ENCODE data around the gene MYCBPAP.
A peak's percentile ranks its signal among the peaks of the same experiment; 100 is the strongest.

The MYCBPAP gene

DNA sequence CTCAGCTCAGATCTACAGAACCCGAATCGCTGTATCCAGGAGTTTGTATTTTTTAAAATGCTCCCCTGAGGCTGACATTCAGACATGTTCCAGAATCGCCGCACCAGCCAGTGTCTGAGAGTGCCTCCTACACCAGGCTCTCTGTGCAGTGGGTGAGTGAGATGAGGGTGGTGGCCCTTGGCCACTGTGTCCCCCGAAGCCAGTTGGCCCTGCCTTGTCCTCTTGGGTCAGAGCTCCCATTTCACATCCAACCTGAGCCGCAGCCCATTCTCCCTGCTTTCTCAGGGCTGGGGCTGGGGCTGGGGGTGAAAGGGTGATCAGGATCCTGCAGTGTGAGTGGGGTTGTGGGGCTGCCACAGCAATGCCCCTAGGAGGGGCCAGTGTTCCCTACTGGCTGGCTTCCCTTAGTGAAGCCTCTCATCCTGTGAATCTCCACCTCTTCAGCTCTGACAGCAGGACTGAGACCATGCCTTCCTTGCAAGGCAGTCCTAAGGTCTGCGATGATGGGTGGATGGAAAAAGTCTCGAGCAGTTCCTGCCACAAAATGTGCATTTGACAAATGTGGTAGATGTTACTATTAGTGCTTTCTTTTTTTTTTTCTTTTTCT lies 12.9 kb upstream of the MYCBPAP start:
- Histone ChIP-seq H3K9ac (ENCODE audit: low read length) (no peak overlapping the region), H3K36me3 (ENCODE audit: control insufficient read depth, insufficient read depth, low read length, severe bottlenecking) (no peaks in the 10 kb centered on the region), H3K9me3 (ENCODE audit: control insufficient read depth, low read length) (no peaks in the 10 kb centered on the region), H3K4me1 (ENCODE audit: control insufficient read depth, insufficient read depth, low read length) (peaks cover 14% of the 10 kb centered on the region), H3K4me3 (ENCODE audit: low read length) (no peak overlapping the region), H3K27me3 (replicated peaks; ENCODE audit: control insufficient read depth, insufficient read depth, low read length) (no peaks in the 10 kb centered on the region)
- DNase-seq (ENCODE audit: low read depth): no peak

DNA sequence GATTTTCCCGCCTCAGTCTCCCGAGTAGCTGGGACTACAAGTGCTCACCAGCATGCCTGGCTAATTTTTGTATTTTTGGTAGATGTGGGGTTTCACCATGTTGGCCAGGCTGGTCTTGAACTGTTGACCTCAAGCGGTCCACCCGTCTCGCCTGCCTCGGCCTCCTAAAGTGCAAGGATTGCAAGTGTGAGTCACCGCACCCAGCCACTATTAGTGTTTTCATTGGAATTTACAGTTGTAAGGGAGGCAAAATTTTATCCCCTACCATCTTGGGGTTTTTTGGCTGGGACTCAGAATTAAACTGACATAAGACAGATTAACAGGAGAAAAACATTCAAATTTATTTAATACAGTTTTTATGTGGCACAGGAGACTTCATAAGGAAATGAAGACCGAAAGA lies 12.3 kb upstream of the MYCBPAP start:
- H3K27me3 ChIP-seq (replicated peaks; ENCODE audit: control insufficient read depth, insufficient read depth, low read length): no peaks in the 10 kb centered on the region
- H3K9me3 ChIP-seq (ENCODE audit: control insufficient read depth, low read length): no peaks in the 10 kb centered on the region
- peaks cover 14% of the 10 kb centered on the region for H3K4me1 ChIP-seq (ENCODE audit: control insufficient read depth, insufficient read depth, low read length)
- H3K4me3 ChIP-seq (ENCODE audit: low read length): no peak overlapping the region
- no peaks in the 10 kb centered on the region for H3K36me3 ChIP-seq (ENCODE audit: control insufficient read depth, insufficient read depth, low read length, severe bottlenecking)
- no peak overlapping the region for H3K9ac ChIP-seq (ENCODE audit: low read length)
- DNase-seq (ENCODE audit: low read depth): no peak

DNA sequence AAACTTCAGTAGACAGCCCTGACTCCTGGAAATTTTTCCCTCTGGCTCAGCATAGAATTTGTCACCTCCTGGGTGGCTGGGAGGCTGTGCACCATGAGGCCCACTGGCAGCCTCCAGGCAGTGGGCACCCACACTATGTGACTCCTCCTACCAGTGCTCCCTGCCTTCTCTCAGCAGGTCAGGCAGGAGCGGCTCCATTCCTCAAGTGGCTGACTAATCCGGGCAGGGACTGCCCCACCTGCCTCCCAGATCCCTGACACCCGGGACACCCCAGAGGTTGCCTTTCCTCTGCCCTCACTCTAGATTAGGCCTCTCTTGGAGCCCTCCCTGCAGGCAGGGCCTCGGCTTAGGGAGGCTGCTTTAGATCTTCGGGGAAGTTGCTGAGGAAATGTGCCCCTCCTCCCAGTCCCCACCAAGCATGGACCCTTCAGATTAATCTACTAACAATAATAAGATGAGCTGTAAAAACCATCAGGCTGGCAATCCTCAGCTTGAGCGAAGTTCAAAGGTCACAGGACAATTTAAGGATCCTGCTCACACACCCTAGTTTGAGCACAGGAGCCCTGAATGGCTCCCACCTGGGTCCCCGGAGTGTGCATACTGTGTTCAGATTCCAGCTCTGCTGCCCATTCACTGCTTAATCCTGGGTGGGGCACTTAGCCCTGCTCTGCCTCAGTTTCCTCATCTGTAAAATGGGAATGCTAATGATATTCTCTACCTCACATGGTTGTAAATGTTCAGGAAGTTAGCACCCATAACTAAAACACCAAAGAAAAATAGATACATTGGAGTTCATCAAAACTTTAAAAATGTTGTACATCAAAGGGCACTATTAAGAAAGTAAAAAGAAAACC lies 10.0 kb upstream of the MYCBPAP start:
- Histone ChIP-seq H3K27me3 (replicated peaks; ENCODE audit: control insufficient read depth, insufficient read depth, low read length) (no peaks in the 10 kb centered on the region), H3K4me1 (ENCODE audit: control insufficient read depth, insufficient read depth, low read length) (no peaks in the 10 kb centered on the region), H3K9ac (ENCODE audit: low read length) (no peak overlapping the region), H3K9me3 (ENCODE audit: control insufficient read depth, low read length) (no peaks in the 10 kb centered on the region), H3K4me3 (ENCODE audit: low read length) (no peak overlapping the region), H3K36me3 (ENCODE audit: control insufficient read depth, insufficient read depth, low read length, severe bottlenecking) (no peaks in the 10 kb centered on the region)
- no peak for DNase-seq (ENCODE audit: low read depth)

DNA sequence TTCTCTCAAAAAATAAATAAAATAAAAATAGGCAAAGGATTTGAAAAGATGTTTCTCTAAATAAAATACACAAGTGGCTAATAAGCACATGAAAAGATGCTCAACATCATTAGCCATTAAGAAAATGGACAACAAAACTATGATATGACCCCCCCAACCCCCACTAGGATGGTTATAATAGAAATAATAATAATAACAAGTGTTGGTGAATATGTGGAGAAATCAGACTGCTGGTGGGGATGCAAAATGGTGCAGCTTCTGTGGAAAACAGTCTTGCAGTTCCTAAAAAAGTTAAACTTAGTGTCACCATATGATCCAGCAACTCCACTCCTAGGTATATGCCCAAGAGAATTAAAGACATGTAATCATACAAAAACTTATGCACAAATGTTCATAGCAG lies 9.0 kb upstream of the MYCBPAP start:
- Histone ChIP-seq H3K4me1 (ENCODE audit: control insufficient read depth, insufficient read depth, low read length) (no peaks in the 10 kb centered on the region), H3K9me3 (ENCODE audit: control insufficient read depth, low read length) (no peaks in the 10 kb centered on the region), H3K9ac (ENCODE audit: low read length) (no peak overlapping the region), H3K27me3 (replicated peaks; ENCODE audit: control insufficient read depth, insufficient read depth, low read length) (no peaks in the 10 kb centered on the region), H3K36me3 (ENCODE audit: control insufficient read depth, insufficient read depth, low read length, severe bottlenecking) (no peaks in the 10 kb centered on the region), H3K4me3 (ENCODE audit: low read length) (no peak overlapping the region)
- no peak for DNase-seq (ENCODE audit: low read depth)

DNA sequence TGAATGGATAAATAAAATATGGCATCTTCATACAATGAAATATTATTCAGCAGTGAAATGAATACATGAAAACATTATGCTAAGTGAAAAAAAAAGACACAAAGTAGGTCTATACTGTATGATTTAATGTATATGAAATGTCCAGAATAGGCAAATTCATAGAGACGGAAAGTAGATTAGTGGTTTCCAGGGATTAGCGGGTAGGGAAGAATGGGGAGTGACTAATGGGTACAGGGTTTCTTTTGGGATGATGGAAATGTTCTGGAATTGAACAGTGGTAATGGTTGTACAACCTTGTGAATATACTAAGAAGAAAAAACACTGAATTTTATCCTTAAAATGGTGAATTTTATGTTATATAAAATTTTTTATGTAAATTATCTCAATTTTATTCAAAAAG lies 8.5 kb upstream of the MYCBPAP start:
- H3K27me3 ChIP-seq (replicated peaks; ENCODE audit: control insufficient read depth, insufficient read depth, low read length): no peaks in the 10 kb centered on the region
- H3K9me3 ChIP-seq (ENCODE audit: control insufficient read depth, low read length): no peaks in the 10 kb centered on the region
- DNase-seq (ENCODE audit: low read depth): no peak
- no peaks in the 10 kb centered on the region for H3K4me1 ChIP-seq (ENCODE audit: control insufficient read depth, insufficient read depth, low read length)
- no peak overlapping the region for H3K4me3 ChIP-seq (ENCODE audit: low read length)
- H3K36me3 ChIP-seq (ENCODE audit: control insufficient read depth, insufficient read depth, low read length, severe bottlenecking): no peaks in the 10 kb centered on the region
- no peak overlapping the region for H3K9ac ChIP-seq (ENCODE audit: low read length)

DNA sequence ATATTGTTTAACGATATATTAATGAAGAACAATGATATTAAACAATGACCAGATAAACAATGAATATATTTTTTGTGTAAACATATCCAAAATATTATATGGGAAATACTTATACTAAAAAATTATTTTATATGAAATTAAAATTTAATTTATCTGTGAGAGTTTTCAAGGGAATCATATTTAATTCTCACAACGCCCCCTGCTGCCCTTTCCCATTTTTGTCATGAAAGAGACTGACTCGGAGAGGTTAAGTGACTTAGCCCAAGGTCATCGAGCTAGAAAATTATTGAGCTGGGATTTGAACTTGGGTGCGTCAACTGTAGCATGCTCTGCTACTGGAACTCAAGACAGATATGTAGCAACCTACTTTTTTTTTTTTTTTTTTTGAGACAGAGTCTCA lies 7.2 kb upstream of the MYCBPAP start:
- DNase-seq (ENCODE audit: low read depth): peak; percentile 67
- Histone ChIP-seq H3K9me3 (ENCODE audit: control insufficient read depth, low read length) (no peaks in the 10 kb centered on the region), H3K4me3 (ENCODE audit: low read length) (no peak overlapping the region), H3K27me3 (replicated peaks; ENCODE audit: control insufficient read depth, insufficient read depth, low read length) (no peaks in the 10 kb centered on the region), H3K4me1 (ENCODE audit: control insufficient read depth, insufficient read depth, low read length) (no peaks in the 10 kb centered on the region), H3K9ac (ENCODE audit: low read length) (no peak overlapping the region), H3K36me3 (ENCODE audit: control insufficient read depth, insufficient read depth, low read length, severe bottlenecking) (no peaks in the 10 kb centered on the region)

DNA sequence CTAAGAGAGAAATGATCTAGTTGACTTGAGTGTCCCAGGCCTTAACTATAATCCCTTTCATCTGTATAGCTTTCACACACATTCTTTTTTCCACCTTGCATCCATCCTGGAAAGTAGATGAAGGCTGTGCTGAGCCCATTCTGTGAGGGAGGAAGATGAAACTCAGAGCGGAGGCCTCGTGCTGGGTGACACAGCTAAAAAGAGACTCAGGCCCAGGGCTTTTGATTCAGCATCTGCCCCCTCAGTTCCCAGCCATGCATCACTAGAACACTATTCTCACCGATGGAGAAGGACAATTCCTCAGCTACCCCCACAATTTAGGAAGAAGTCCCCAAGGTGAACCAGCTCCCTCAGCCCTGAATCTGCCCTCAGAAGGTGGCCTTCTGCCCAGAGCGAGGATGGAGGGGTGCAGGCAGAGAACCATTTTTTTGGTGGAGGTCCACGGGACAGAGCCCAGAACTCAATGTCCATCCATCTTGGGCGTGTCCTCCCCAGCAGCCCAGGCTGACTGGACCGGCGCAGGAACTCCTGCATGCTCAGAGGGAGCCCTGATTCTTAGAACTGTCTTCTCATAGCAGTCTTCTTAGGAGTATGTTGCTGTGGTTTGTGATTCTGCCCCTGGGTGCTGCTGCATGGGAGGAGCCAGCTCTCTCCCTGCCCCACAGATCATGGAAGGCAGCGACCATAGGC lies 5.8 kb upstream of the MYCBPAP start:
- Histone ChIP-seq H3K9ac (ENCODE audit: low read length) (no peak overlapping the region), H3K4me3 (ENCODE audit: low read length) (no peak overlapping the region), H3K36me3 (ENCODE audit: control insufficient read depth, insufficient read depth, low read length, severe bottlenecking) (no peaks in the 10 kb centered on the region), H3K4me1 (ENCODE audit: control insufficient read depth, insufficient read depth, low read length) (peaks cover under 1% of the 10 kb centered on the region), H3K9me3 (ENCODE audit: control insufficient read depth, low read length) (no peaks in the 10 kb centered on the region), H3K27me3 (replicated peaks; ENCODE audit: control insufficient read depth, insufficient read depth, low read length) (no peaks in the 10 kb centered on the region)
- no peak for DNase-seq (ENCODE audit: low read depth)

DNA sequence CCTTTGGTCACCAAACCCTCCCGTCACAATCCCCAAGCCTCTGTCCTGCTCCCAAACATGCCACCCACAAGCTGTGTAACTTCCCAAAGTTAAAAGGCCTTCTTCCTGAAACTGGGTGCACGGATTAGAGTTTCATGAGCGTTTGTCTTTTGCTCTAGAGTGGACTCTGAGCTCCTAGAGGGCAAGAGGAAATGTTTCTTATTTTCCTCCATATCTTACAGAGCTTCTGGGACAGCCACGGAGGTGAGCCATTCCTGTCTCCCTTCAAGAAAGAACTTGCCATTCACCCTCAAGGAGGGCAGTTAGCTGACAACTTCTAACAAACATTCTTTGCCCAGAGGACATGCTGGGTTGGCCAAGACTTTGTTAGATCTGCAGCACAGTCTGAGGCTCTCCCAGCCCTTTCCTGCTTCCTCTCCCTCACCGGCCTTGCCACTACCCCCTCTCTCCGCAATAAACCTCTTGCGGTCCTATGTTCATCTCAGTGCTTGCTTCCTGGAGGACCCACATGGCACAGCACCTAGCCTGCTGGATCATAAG lies 2.6 kb upstream of the MYCBPAP start:
- Histone ChIP-seq H3K9me3 (ENCODE audit: control insufficient read depth, low read length) (no peaks in the 10 kb centered on the region), H3K4me1 (ENCODE audit: control insufficient read depth, insufficient read depth, low read length) (peaks cover 13% of the 10 kb centered on the region), H3K36me3 (ENCODE audit: control insufficient read depth, insufficient read depth, low read length, severe bottlenecking) (no peaks in the 10 kb centered on the region), H3K27me3 (replicated peaks; ENCODE audit: control insufficient read depth, insufficient read depth, low read length) (no peaks in the 10 kb centered on the region), H3K4me3 (ENCODE audit: low read length) (no peak overlapping the region), H3K9ac (ENCODE audit: low read length) (no peak overlapping the region)
- DNase-seq (ENCODE audit: low read depth): no peak

DNA sequence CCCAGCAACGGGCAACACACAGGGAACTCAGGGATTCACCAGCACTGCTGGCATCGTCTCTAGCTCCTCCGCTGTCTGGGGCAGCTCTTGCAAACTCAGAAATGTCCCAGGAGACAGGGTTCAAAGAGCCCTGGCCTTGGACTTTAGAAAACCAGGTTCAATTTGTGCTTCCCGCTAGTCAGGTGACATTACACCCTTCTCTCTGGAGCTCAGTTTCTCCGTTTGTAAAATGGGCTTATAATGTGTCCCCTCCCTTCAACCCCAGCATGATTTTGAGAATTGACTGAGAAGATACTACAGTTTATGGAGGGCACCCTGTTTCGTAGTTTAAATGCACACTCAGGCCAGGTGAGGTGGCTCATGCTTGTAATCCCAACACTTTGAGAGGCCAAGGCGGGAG lies 1.9 kb upstream of the MYCBPAP start:
- Histone ChIP-seq H3K36me3 (ENCODE audit: control insufficient read depth, insufficient read depth, low read length, severe bottlenecking) (no peaks in the 10 kb centered on the region), H3K9ac (ENCODE audit: low read length) (no peak overlapping the region), H3K9me3 (ENCODE audit: control insufficient read depth, low read length) (no peaks in the 10 kb centered on the region), H3K4me1 (ENCODE audit: control insufficient read depth, insufficient read depth, low read length) (peaks cover 20% of the 10 kb centered on the region), H3K4me3 (ENCODE audit: low read length) (no peak overlapping the region), H3K27me3 (replicated peaks; ENCODE audit: control insufficient read depth, insufficient read depth, low read length) (no peaks in the 10 kb centered on the region)
- no peak for DNase-seq (ENCODE audit: low read depth)

DNA sequence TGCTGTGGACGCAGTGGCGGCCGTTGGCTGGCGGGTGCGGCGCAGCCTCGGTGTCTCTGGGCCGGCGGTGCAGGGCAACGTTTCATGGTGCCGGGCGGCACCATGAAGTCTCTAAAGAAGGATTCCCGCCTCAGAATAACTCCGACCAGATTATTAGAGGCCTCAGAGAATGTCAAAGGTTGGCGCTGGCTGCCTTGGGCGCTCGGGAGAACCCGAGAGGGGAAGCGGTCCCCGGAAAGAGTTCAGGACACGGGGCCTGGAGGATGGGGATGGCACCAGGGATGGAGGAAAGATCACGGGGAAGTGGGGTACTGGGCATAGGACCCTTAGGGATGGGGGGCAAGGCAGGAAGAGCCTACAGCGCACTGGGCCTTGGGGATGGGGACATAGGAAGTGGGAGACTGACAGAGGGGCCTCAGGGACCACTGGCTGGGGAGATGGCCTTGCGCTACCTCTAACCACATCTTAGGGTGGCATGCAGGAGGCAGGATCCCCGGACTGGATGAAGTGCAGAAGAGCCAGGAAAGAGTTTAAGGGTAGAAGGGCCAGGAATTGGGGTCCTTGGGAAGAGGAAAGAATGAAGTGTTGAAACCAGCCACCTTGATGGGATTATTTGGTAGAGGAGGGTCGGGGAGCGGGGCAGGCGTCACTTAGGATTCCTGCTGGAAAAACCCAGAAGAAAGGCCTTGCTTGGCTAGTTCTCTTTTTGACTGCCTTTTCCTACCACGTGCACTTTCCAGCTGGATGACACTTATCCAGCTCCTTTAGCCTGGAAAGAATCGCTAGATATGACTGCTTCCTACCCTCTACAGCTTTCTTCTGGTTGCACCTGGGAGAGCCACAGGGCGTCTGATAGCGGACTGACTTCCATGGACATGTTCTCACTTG lies 578 bp downstream of the MYCBPAP start:
- H3K4me3 ChIP-seq (ENCODE audit: low read length): peak overlapping the region; percentile 79
- DNase-seq (ENCODE audit: low read depth): no peak

More for the DNA sequence above, 578 bp downstream of the MYCBPAP start:
- Histone ChIP-seq H3K9ac (ENCODE audit: low read length) (peak overlapping the region; percentile 66), H3K9me3 (ENCODE audit: control insufficient read depth, low read length) (no peaks in the 10 kb centered on the region), H3K4me1 (ENCODE audit: control insufficient read depth, insufficient read depth, low read length) (peaks cover 27% of the 10 kb centered on the region), H3K27me3 (replicated peaks; ENCODE audit: control insufficient read depth, insufficient read depth, low read length) (no peaks in the 10 kb centered on the region), H3K36me3 (ENCODE audit: control insufficient read depth, insufficient read depth, low read length, severe bottlenecking) (no peaks in the 10 kb centered on the region)
